Activated CD4-positive, alpha-beta memory T cell treated with anti-CD3 and anti-CD28 coated beads, Interleukin-2, amount 10 ng/mL, durations not matched to agents 7 days and 5 days (primary cell): ENCODE results near the gene IL1RL2. TPM values are rescaled to one million over a fixed set of nuclear protein-coding genes. Genes with fewer than 3 reads are reported as not detected.

Experiments used
- CTCF ChIA-PET: fragments of 350-600 bp; sonication (Branson Sonifier 250); formaldehyde crosslinking; loops from one replicate; lab custom pipeline; 2021; ENCODE audit warnings: antibody characterized with exemption, inconsistent platforms; lab: Charles Lee
- POLR2A ChIA-PET: fragments of 350-600 bp; sonication (Branson Sonifier 250); formaldehyde crosslinking; loops from one replicate; lab custom pipeline; 2021; ENCODE audit warnings: antibody characterized with exemption; lab: Charles Lee
- DNase-seq: peaks from one replicate; pipeline ENCODE4 v3.0.0-alpha.2; 2020
- H3K27ac Mint-ChIP-seq: one replicate; pipeline ENCODE4 v1.8.0; 2021; ENCODE audit warnings: mild to moderate bottlenecking, mixed read lengths
- H3K27me3 Mint-ChIP-seq: one replicate; pipeline ENCODE4 v1.8.0; 2021; ENCODE audit warnings: mixed read lengths
- H3K36me3 Mint-ChIP-seq: one replicate; pipeline ENCODE4 v1.8.0; 2021; ENCODE audit warnings: low read depth, mixed read lengths
- H3K4me1 Mint-ChIP-seq: one replicate; pipeline ENCODE4 v1.8.0; 2021; ENCODE audit warnings: mixed read lengths
- H3K4me3 Mint-ChIP-seq: one replicate; pipeline ENCODE4 v1.8.0; 2021; ENCODE audit warnings: mild to moderate bottlenecking, mixed read lengths
- H3K9me3 Mint-ChIP-seq: one replicate; pipeline ENCODE4 v1.8.0; 2021; ENCODE audit warnings: mixed read lengths
- total RNA-seq, 2 experiments: library from RNA; stranded (reverse); gene quantifications; one replicate each; pipeline ENCODE4 v1.2.3, GENCODE V29; 2021

Gene IL1RL2
- total RNA-seq, 2 experiments from 2014 or later = not detected

DNA sequence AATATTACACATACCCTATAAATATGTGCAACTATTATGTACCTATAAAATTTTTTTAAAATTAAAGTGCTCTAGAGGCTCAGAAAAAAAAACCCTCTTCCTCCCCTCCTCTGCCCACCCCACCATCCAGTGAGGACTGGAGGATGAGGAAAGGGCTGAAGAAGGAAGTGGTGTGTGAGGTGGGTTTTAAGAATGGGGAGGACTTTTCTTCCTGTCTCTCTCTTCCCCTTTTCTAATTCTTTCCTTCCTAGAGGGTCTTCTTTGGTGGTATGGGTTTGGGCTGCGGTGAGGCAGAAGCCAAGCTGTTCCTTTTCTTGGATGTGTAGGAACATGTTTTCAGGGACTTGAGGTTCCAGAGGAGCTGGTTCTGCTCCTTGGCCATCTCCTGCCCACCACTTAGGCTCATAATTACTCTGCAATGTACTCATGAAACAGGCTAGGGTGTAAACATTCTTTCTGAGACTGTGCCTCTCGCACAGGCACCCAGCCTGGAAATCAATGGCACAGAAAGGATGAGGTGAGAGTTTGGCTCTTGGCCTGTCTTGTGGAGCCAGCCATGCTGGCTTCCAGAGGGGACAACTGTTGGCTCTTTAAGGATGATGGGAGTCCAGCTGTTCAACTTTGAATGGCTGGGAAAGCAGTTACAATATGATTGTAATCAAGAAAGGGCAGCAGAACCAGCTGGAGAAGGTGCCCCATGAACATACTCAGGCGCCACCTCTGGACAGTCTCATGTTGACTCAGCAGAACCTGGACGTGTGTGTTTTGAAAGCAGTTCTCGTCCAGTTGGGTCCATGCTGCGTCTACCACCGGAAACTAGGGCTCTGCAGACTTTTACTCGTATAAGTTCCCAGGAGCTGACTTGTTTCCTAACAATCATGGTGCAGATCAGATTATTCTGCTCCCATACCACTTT lies 38.3 kb downstream of the IL1RL2 start:
- H3K4me1 Mint-ChIP-seq = peaks cover 47% of the 10 kb centered on the region
- H3K36me3 Mint-ChIP-seq = peaks cover 10% of the 10 kb centered on the region
- no peak for DNase-seq
- H3K4me3 Mint-ChIP-seq = no peak overlapping the region
- H3K27ac Mint-ChIP-seq = no peak overlapping the region
- H3K27me3 Mint-ChIP-seq = peaks cover 4% of the 10 kb centered on the region
- CTCF ChIA-PET = no interaction called here
- POLR2A ChIA-PET = no interaction called here
- H3K9me3 Mint-ChIP-seq = peaks cover 7% of the 10 kb centered on the region

DNA sequence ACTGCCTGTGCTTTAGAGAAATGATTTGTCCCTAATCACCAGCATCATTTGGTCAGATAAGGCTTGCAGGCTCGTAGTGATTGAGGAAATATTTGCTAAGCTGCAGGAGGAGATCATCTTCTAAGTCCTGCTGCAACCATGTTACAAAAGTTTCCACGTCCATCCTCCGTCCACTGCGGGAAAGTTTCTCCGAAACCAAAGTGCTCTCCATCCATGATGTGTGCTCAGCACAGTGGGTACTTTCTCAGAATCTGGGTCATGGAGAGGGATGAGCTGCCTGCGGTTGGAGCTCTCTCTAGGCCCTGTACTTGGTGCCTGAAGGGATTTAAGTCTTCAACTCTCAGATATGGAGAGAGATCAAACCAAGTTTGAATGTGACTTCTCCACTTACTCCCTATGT lies 39.3 kb downstream of the IL1RL2 start:
- Mint-ChIP-seq H3K36me3 (peaks cover 10% of the 10 kb centered on the region), H3K4me3 (no peak overlapping the region), H3K9me3 (peaks cover 7% of the 10 kb centered on the region), H3K27me3 (peaks cover 5% of the 10 kb centered on the region), H3K27ac (peak overlapping the region; percentile 69), H3K4me1 (peaks cover 47% of the 10 kb centered on the region)
- no peak for DNase-seq
- CTCF ChIA-PET = interaction anchor here (0.8 to 1.0 kb wide), 2 partner anchors 13 to 14 kb away, joined by 4 to 5 read pairs; no protein-coding TSS in a partner anchor
- POLR2A ChIA-PET = no interaction called here

DNA sequence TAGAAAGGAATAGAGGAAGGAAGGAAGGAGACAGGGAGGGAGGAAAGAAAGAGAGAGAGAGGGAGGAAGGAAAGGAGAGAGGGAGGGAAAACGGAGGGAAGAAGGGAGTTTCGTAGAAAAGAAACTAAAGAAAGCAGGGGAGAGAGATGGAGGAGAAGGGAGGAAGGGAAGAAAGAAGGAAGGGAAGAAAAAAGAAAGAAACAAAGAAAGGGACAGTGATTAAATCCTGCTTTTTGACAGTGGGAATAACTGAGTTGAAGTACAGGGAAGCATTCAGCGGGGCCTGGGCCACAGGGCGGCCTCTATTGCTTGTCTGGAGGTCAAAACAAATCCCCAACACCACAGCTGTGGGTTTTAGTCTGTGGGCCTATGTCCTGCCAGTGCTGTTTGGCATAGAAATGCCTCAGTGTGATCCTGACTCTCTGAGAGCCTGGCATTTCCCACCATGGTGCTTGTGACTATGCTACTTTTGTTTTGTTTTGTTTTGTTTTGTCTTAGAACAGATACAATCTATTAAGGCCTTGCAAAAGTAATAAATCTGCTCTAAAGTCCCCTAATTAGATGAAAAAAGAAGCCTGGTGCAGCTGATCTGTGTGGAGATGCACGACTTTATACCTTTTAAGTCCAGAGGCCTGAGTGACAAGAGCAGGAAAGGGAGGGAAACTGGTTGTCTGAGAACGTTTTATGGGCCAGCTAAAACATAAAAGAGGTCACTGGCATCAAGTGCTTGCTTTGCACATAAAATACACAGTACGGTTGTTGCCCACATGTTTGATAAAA lies 40.0 kb downstream of the IL1RL2 start:
- Mint-ChIP-seq H3K36me3 (peaks cover 10% of the 10 kb centered on the region), H3K4me3 (no peak overlapping the region), H3K9me3 (peaks cover 11% of the 10 kb centered on the region), H3K27me3 (peaks cover 7% of the 10 kb centered on the region), H3K4me1 (peaks cover 47% of the 10 kb centered on the region), H3K27ac (peak overlapping the region; percentile 78)
- CTCF ChIA-PET = interaction anchor here (0.8 to 1.0 kb wide), 2 partner anchors 13 to 14 kb away, joined by 4 to 5 read pairs; no protein-coding TSS in a partner anchor
- POLR2A ChIA-PET = no interaction called here
- no peak for DNase-seq

DNA sequence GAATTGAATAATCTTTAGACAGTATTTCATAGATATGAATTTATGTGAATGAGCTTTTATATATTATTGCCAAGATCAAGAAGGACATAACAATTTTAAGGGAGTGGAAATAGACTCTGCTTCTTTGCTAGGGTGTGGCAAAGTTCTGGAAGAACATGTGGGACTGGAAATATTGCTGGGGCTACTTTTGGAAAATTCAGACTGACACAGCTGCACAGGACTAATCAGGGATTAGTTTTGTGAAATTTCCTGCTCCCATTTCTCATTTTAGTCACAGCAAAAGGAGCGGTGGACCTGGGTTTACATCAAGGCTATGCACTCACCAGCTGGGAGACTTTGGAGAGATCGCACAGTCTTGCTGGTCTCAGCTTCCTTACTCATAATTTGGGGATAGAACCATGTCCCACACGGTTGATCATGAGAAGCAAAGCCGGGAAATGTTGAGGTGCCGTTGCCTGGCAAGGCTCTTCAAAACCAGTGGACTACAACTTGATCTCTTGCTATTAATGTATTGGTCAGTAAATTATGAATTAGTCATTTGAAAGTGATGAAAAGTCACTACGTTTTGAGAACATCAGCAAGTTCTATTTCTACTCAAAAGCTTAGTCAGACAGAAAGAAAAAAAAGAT lies 42.4 kb downstream of the IL1RL2 start:
- Mint-ChIP-seq H3K4me3 (no peak overlapping the region), H3K4me1 (peaks cover 51% of the 10 kb centered on the region), H3K27me3 (peaks cover 9% of the 10 kb centered on the region), H3K9me3 (peaks cover 8% of the 10 kb centered on the region), H3K36me3 (peaks cover 5% of the 10 kb centered on the region), H3K27ac (no peak overlapping the region)
- POLR2A ChIA-PET = interaction anchor here (0.8 to 1.1 kb wide), 2 partner anchors 11 to 165 kb away, joined by 3 read pairs; no protein-coding TSS in a partner anchor
- no peak for DNase-seq
- CTCF ChIA-PET = interaction anchor here (1.3 kb wide), 1 partner anchor 345 kb away, joined by 3 read pairs; no protein-coding TSS in a partner anchor

DNA sequence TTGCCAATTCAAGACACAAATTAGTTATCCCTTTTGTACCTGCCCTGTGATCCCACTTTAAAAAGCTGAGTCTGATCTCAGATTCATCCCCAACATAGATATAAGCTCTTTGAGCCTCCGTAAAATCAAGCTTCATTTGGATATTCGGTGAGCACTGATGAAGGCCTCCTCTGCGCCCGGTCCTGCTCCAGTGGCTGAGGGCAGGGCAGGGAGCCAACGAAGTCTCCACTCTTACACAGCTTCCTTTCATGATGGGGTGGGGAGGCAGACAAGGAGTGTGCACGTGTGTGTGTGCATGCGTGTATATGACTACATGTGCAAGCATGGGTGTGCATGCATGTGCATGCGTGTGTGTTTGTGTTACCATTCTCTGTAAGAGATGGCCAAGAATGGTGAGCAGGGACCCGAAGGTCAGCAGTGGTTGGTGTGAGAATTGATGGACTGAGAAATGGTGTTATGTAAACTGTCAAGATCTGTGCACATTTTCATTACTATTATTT lies 43.6 kb downstream of the IL1RL2 start:
- no peak overlapping the region for H3K4me3 Mint-ChIP-seq
- H3K27ac Mint-ChIP-seq = no peak overlapping the region
- ChIA-PET POLR2A (interaction anchor here (1.1 kb wide), 1 partner anchor 10 kb away, joined by 3 read pairs; no protein-coding TSS in a partner anchor), CTCF (interaction anchor here (1.3 to 1.4 kb wide), 2 partner anchors 21 to 347 kb away, joined by 3 read pairs; no protein-coding TSS in a partner anchor)
- H3K27me3 Mint-ChIP-seq = peaks cover 9% of the 10 kb centered on the region
- no peak for DNase-seq
- H3K4me1 Mint-ChIP-seq = peaks cover 57% of the 10 kb centered on the region
- no peaks in the 10 kb centered on the region for H3K36me3 Mint-ChIP-seq
- H3K9me3 Mint-ChIP-seq = peaks cover 5% of the 10 kb centered on the region

DNA sequence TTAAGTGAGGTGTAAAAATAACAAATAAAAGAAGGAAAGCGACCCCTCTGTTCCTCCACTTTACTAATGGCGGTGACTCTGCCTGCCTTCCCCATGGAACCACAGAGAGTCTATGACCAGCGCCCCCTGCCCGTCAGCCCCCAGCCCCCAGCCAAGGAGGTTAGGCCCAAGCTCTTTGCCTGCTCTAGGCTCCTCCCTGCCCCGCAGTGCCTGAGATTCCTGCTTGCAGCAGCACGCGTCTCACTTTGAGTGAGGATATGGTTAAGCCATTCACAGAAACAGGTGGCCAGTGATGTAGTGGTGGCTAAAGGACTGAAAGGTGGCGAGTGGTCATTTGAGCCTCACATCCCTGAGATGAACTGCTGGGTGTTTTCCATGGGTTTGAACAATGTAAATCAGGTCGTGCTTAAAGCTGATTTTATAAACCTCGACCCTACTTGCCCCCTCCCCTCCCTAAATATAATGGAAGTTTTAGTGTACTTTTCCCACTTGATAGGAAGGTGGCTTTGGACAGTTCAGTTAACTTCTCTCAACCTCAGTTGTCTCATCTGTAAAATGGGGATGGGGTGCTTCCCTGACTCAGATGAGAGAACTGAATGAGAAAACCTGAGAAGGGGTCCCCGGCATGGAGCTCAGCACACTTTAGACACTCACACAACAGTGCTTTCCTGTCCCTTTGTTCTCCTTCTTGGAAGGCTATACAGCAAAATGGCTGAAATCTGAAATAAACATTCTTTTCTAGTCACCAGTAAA lies 46.5 kb downstream of the IL1RL2 start:
- H3K9me3 Mint-ChIP-seq = peaks cover 5% of the 10 kb centered on the region
- ChIA-PET POLR2A (interaction anchor here (1.4 to 1.5 kb wide), 2 partner anchors 31 to 123 kb away, joined by 3 to 4 read pairs; partner anchors contain the start of gene IL18R1), CTCF (interaction anchor here (1.4 to 2.6 kb wide), 2 partner anchors 227 kb away, joined by 4 to 10 read pairs; no protein-coding TSS in a partner anchor)
- no peak overlapping the region for H3K4me3 Mint-ChIP-seq
- no peak overlapping the region for H3K27ac Mint-ChIP-seq
- no peak for DNase-seq
- H3K27me3 Mint-ChIP-seq = peaks cover 10% of the 10 kb centered on the region
- peaks cover 38% of the 10 kb centered on the region for H3K4me1 Mint-ChIP-seq
- no peaks in the 10 kb centered on the region for H3K36me3 Mint-ChIP-seq

DNA sequence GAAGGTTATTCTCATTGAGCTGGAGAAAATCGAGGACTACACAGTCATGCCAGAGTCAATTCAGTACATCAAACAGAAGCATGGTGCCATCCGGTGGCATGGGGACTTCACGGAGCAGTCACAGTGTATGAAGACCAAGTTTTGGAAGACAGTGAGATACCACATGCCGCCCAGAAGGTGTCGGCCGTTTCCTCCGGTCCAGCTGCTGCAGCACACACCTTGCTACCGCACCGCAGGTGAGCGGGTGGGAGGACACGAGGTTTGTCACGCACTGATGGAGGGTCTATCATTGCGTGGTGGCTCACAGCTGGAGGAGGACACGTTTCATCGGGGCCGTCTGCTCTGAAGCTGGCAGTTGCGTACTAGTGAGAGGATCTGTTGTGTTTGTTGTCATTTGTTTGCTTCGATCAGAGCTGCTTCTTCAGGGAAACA lies 48.2 kb downstream of the IL1RL2 start:
- DNase-seq = no peak
- H3K9me3 Mint-ChIP-seq = peaks cover 5% of the 10 kb centered on the region
- H3K4me3 Mint-ChIP-seq = no peak overlapping the region
- no peak overlapping the region for H3K27ac Mint-ChIP-seq
- no peaks in the 10 kb centered on the region for H3K36me3 Mint-ChIP-seq
- POLR2A ChIA-PET = interaction anchor here (0.7 to 1.5 kb wide), 3 partner anchors 121 to 761 kb away, joined by 3 to 4 read pairs (median 4); partner anchors contain the start of gene IL18R1
- H3K27me3 Mint-ChIP-seq = peaks cover 7% of the 10 kb centered on the region
- H3K4me1 Mint-ChIP-seq = peaks cover 36% of the 10 kb centered on the region
- CTCF ChIA-PET = interaction anchor here (1.1 to 2.6 kb wide), 6 partner anchors 16 to 816 kb away, joined by 3 to 12 read pairs (median 5); no protein-coding TSS in a partner anchor

DNA sequence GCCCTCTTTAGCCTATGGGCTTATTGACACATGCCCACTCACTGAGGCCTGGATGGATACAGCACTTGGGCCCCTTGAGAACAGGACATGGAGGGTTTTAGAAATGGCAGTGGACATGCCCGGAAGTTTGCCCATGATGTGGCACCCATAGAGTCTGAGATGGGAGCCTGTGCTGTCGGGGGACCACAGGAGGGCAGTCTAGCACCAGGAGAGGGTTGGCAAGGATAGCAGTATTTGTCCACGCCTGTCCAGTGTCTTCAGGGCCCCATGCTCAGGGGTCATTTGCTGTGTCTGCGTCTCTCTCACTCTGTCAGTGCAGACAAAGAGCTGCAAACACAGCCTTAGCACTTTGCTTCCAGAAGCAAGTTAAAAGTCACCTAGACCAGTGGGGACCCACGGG lies 48.7 kb downstream of the IL1RL2 start:
- CTCF ChIA-PET = interaction anchor here (1.1 to 2.6 kb wide), 5 partner anchors 212 to 816 kb away, joined by 3 to 12 read pairs (median 7); no protein-coding TSS in a partner anchor
- POLR2A ChIA-PET = no interaction called here
- no peak overlapping the region for H3K4me3 Mint-ChIP-seq
- no peak overlapping the region for H3K27ac Mint-ChIP-seq
- H3K36me3 Mint-ChIP-seq = no peaks in the 10 kb centered on the region
- DNase-seq = peak; percentile 35
- H3K27me3 Mint-ChIP-seq = peaks cover 7% of the 10 kb centered on the region
- peaks cover 41% of the 10 kb centered on the region for H3K4me1 Mint-ChIP-seq
- H3K9me3 Mint-ChIP-seq = peaks cover 5% of the 10 kb centered on the region

DNA sequence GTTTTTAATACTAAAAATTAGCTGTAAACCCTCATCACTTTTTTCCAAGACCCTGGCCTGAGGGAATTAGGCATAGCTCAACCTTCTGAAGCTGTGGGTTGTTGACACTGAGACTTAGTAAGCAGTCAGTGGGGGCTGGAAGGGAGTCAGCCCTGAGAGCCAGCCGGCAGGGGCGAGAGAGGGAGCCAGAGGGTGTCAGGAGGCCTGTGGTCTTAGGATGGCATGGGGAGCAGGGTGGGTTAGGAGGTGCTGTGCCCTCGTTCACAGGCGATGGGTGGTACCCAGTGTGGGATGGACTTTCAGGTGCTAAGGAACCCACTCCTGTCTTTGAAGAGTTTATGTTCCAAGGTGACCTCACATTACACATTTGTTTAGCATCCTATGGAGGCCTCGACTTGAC lies 49.3 kb downstream of the IL1RL2 start:
- Mint-ChIP-seq H3K27ac (no peak overlapping the region), H3K4me1 (peaks cover 47% of the 10 kb centered on the region), H3K27me3 (peaks cover 7% of the 10 kb centered on the region), H3K4me3 (no peak overlapping the region), H3K36me3 (no peaks in the 10 kb centered on the region), H3K9me3 (peaks cover 5% of the 10 kb centered on the region)
- CTCF ChIA-PET = interaction anchor here (1.3 to 2.6 kb wide), 3 partner anchors 211 to 817 kb away, joined by 3 to 12 read pairs (median 7); no protein-coding TSS in a partner anchor
- no peak for DNase-seq
- POLR2A ChIA-PET = no interaction called here

DNA sequence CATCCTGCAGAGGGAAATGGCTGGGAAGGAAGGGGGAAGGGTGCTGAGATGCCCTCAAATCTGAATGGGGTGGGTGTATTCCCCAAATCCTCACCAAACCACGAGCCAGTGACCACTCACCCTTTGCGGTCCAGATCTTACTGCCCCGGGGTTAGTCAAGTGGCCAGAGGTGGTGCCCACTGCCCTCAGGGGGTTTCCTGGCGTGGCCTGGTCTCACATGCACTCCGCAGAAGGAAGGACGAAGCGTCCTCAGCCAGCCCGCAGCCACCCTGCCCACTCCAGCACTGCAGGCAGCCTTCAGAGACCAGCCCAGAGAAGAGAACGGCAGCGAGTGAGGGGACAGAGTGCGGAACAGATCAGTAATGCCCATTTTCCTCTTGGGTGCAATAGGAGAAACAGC lies 50.4 kb downstream of the IL1RL2 start:
- ChIA-PET POLR2A (no interaction called here), CTCF (no interaction called here)
- H3K4me3 Mint-ChIP-seq = no peak overlapping the region
- H3K4me1 Mint-ChIP-seq = peaks cover 53% of the 10 kb centered on the region
- peaks cover 2% of the 10 kb centered on the region for H3K9me3 Mint-ChIP-seq
- DNase-seq = no peak
- H3K27me3 Mint-ChIP-seq = peaks cover 10% of the 10 kb centered on the region
- H3K27ac Mint-ChIP-seq = no peak overlapping the region
- H3K36me3 Mint-ChIP-seq = no peaks in the 10 kb centered on the region

DNA sequence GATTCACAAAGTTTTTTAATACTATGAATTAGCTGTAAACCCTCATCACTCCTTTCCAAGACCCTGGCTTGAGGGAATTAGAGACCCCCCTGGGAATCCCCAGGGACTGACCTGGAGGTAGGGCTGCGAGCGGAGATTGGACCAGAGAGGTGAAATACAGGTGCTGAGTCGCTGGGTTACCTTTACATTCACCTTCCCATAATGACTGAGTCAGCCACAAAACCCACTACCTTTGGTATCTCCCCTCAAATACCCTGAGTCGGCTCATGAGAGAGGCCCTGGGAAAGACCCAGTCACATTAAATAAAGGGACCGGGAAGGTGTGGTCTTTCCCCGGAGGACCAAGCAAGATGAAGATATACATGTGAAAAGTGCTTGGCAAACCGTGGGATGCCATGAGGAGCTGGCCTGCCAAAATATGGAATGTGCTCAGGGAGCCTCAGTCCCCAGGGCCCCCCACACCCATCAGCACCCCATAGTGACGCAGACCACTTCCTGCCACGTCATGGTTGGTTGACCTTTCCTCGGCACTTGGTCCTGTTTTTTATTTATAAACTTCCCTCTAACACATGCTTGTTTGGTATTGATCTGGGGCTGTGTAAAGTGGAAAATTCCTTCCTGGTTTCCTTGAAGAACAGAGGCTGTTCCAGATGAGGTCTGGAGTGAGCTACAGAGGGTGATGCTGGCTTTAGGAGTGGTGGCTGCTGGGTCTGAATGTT lies 51.4 kb downstream of the IL1RL2 start:
- CTCF ChIA-PET = interaction anchor here (4.5 to 4.8 kb wide), 3 partner anchors 205 to 232 kb away, joined by 46 to 95 read pairs (median 91); no protein-coding TSS in a partner anchor
- no peak for DNase-seq
- Mint-ChIP-seq H3K27me3 (peaks cover 11% of the 10 kb centered on the region), H3K9me3 (no peaks in the 10 kb centered on the region), H3K4me1 (peaks cover 53% of the 10 kb centered on the region), H3K4me3 (no peak overlapping the region), H3K27ac (no peak overlapping the region), H3K36me3 (no peaks in the 10 kb centered on the region)
- POLR2A ChIA-PET = no interaction called here
